HG03159 (cell line): ENCODE results near the gene ANGPTL5.
"Not testable (repeated sequence)": the region's sequence is repeated elsewhere in the genome, so short reads cannot be mapped to it uniquely, and the experiment has no call there.

Source experiments
- ATAC-seq: cut with Tn5 transposase; IDR thresholded peaks from one replicate; pipeline ENCODE4 v1.9.1; 2021; ENCODE audit warnings: mild to moderate bottlenecking, moderate library complexity; ENCODE audit not compliant: unreplicated experiment

The ANGPTL5 gene

GRCh38 chr11:101894505-101894904 is 21.8 kb downstream of the ANGPTL5 start:
- no peak for ATAC-seq

- ATAC-seq: no peak
These were observed 26.6 kb downstream of the ANGPTL5 start for GRCh38 chr11:101889767-101890166.

- ATAC-seq: no peak
These were observed 30.7 kb downstream of the ANGPTL5 start for GRCh38 chr11:101885631-101886030.

- no peak for ATAC-seq
These were observed 34.7 kb downstream of the ANGPTL5 start for GRCh38 chr11:101881586-101881985.

- peak; percentile 65 for ATAC-seq
These were observed 36.1 kb downstream of the ANGPTL5 start for GRCh38 chr11:101880222-101880621.

- no peak for ATAC-seq
These were observed 44.0 kb downstream of the ANGPTL5 start for GRCh38 chr11:101872171-101872882.

- ATAC-seq: no peak
These were observed 45.8 kb downstream of the ANGPTL5 start for GRCh38 chr11:101870510-101870909.

GRCh38 chr11:101867951-101868350 is 48.4 kb downstream of the ANGPTL5 start:
- no peak for ATAC-seq

GRCh38 chr11:101866619-101867491 is 49.5 kb downstream of the ANGPTL5 start:
- no peak for ATAC-seq

- ATAC-seq: no peak
These were observed 52.2 kb downstream of the ANGPTL5 start for GRCh38 chr11:101864098-101864497.

- ATAC-seq: no peak
These were observed 53.0 kb downstream of the ANGPTL5 start for GRCh38 chr11:101863361-101863760.

- no peak for ATAC-seq
These were observed 53.7 kb downstream of the ANGPTL5 start for GRCh38 chr11:101862391-101863233.

- ATAC-seq: peak; percentile 98
These were observed 55.5 kb downstream of the ANGPTL5 start for GRCh38 chr11:101860696-101861427.

GRCh38 chr11:101852260-101852659 is 64.1 kb downstream of the ANGPTL5 start:
- not testable (repeated sequence) for ATAC-seq

- no peak for ATAC-seq
These were observed 68.1 kb downstream of the ANGPTL5 start for GRCh38 chr11:101848262-101848661.

- no peak for ATAC-seq
These were observed 71.7 kb downstream of the ANGPTL5 start for GRCh38 chr11:101844608-101845007.

- ATAC-seq: no peak
These were observed 75.6 kb downstream of the ANGPTL5 start for GRCh38 chr11:101840704-101841103.
